Activated T-helper 17 cell treated with anti-CD3 and anti-CD28 coated beads, Interleukin-2, amount 50 U/mL, for 72 hours (primary cell): Measurements from ENCODE around the gene KLK15. TPM values are rescaled to one million over a fixed set of nuclear protein-coding genes. Genes with fewer than 3 reads are reported as not detected.

Experiments used
- ATAC-seq: fragments of 150-1000 bp; cut with Tn5 transposase; replicated peaks from 2 replicates; pipeline ENCODE4 v1.10.0; 2021; ENCODE audit warnings: mild to moderate bottlenecking, moderate library complexity
- H3K27ac Mint-ChIP-seq: one replicate; pipeline ENCODE4 v1.8.0; 2022; ENCODE audit warnings: mixed read lengths
- H3K27me3 Mint-ChIP-seq: one replicate; pipeline ENCODE4 v1.8.0; 2022; ENCODE audit warnings: mixed read lengths
- H3K36me3 Mint-ChIP-seq: one replicate; pipeline ENCODE4 v1.8.0; 2022; ENCODE audit warnings: low read depth, mild to moderate bottlenecking, mixed read lengths
- H3K4me1 Mint-ChIP-seq: one replicate; pipeline ENCODE4 v1.8.0; 2022; ENCODE audit warnings: mixed read lengths
- H3K4me3 Mint-ChIP-seq: one replicate; pipeline ENCODE4 v1.8.0; 2022; ENCODE audit warnings: mild to moderate bottlenecking, mixed read lengths
- H3K9me3 Mint-ChIP-seq: one replicate; pipeline ENCODE4 v1.8.0; 2022; ENCODE audit warnings: mixed read lengths
- total RNA-seq, 2 donors: library from RNA; stranded (reverse); gene quantifications; one replicate each; pipeline ENCODE4 v1.2.3, GENCODE V29; 2022

Gene KLK15
- total RNA-seq = not detected

- Mint-ChIP-seq H3K36me3 (no peaks in the 10 kb centered on the region), H3K4me1 (no peaks in the 10 kb centered on the region), H3K27ac (no peak within 1 kb of the TSS), H3K27me3 (peaks cover 44% of the 10 kb centered on the region), H3K9me3 (no peaks in the 10 kb centered on the region), H3K4me3 (no peak within 1 kb of the TSS)
- no peak for ATAC-seq
Observed at GRCh38 chr19:50833117-50833801, at the start of gene KLK15. Gene KLK15, minus strand, starts transcription at chr19:50833574. Its CDS starts 2,082 bp downstream, at chr19:50831492.

GRCh38 chr19:50882188-50882587 is 48.8 kb upstream of the KLK15 start:
- no peak overlapping the region for H3K4me3 Mint-ChIP-seq
- H3K36me3 Mint-ChIP-seq = no peaks in the 10 kb centered on the region
- no peak for ATAC-seq
- no peaks in the 10 kb centered on the region for H3K4me1 Mint-ChIP-seq
- H3K27ac Mint-ChIP-seq = no peak overlapping the region
- H3K9me3 Mint-ChIP-seq = no peaks in the 10 kb centered on the region
- H3K27me3 Mint-ChIP-seq = peaks cover 49% of the 10 kb centered on the region

GRCh38 chr19:50880241-50880640 is 46.9 kb upstream of the KLK15 start:
- Mint-ChIP-seq H3K4me3 (no peak overlapping the region), H3K9me3 (no peaks in the 10 kb centered on the region), H3K27me3 (peaks cover 34% of the 10 kb centered on the region), H3K4me1 (no peaks in the 10 kb centered on the region), H3K27ac (no peak overlapping the region), H3K36me3 (no peaks in the 10 kb centered on the region)
- no peak for ATAC-seq

- H3K4me1 Mint-ChIP-seq = no peaks in the 10 kb centered on the region
- H3K27ac Mint-ChIP-seq = no peak overlapping the region
- H3K9me3 Mint-ChIP-seq = no peaks in the 10 kb centered on the region
- ATAC-seq = no peak
- peaks cover 30% of the 10 kb centered on the region for H3K27me3 Mint-ChIP-seq
- no peaks in the 10 kb centered on the region for H3K36me3 Mint-ChIP-seq
- no peak overlapping the region for H3K4me3 Mint-ChIP-seq
Observed at GRCh38 chr19:50878851-50879250, 45.5 kb upstream of the KLK15 start.

GRCh38 chr19:50877338-50877737 is 44.0 kb upstream of the KLK15 start:
- no peak overlapping the region for H3K4me3 Mint-ChIP-seq
- no peaks in the 10 kb centered on the region for H3K36me3 Mint-ChIP-seq
- H3K4me1 Mint-ChIP-seq = no peaks in the 10 kb centered on the region
- no peak overlapping the region for H3K27ac Mint-ChIP-seq
- peaks cover 29% of the 10 kb centered on the region for H3K27me3 Mint-ChIP-seq
- H3K9me3 Mint-ChIP-seq = no peaks in the 10 kb centered on the region
- no peak for ATAC-seq

GRCh38 chr19:50876456-50876855 is 43.1 kb upstream of the KLK15 start:
- H3K9me3 Mint-ChIP-seq = no peaks in the 10 kb centered on the region
- ATAC-seq = no peak
- H3K27ac Mint-ChIP-seq = no peak overlapping the region
- H3K4me1 Mint-ChIP-seq = no peaks in the 10 kb centered on the region
- peaks cover 27% of the 10 kb centered on the region for H3K27me3 Mint-ChIP-seq
- no peaks in the 10 kb centered on the region for H3K36me3 Mint-ChIP-seq
- H3K4me3 Mint-ChIP-seq = no peak overlapping the region

- H3K4me1 Mint-ChIP-seq = no peaks in the 10 kb centered on the region
- no peaks in the 10 kb centered on the region for H3K9me3 Mint-ChIP-seq
- no peak overlapping the region for H3K4me3 Mint-ChIP-seq
- no peak for ATAC-seq
- H3K36me3 Mint-ChIP-seq = no peaks in the 10 kb centered on the region
- no peak overlapping the region for H3K27ac Mint-ChIP-seq
- peaks cover 29% of the 10 kb centered on the region for H3K27me3 Mint-ChIP-seq
Observed at GRCh38 chr19:50875795-50876422, 42.5 kb upstream of the KLK15 start.

- no peaks in the 10 kb centered on the region for H3K9me3 Mint-ChIP-seq
- no peaks in the 10 kb centered on the region for H3K4me1 Mint-ChIP-seq
- ATAC-seq = no peak
- H3K27me3 Mint-ChIP-seq = peaks cover 20% of the 10 kb centered on the region
- no peak overlapping the region for H3K27ac Mint-ChIP-seq
- H3K36me3 Mint-ChIP-seq = no peaks in the 10 kb centered on the region
- no peak overlapping the region for H3K4me3 Mint-ChIP-seq
Observed at GRCh38 chr19:50874211-50874610, 40.8 kb upstream of the KLK15 start.

GRCh38 chr19:50873056-50873455 is 39.7 kb upstream of the KLK15 start, which contains the start of gene KLK2:
Gene KLK2, plus strand, starts transcription at chr19:50873439. Its CDS starts 35 bp downstream, at chr19:50873474.
- H3K27ac Mint-ChIP-seq = no peak within 1 kb of the TSS
- H3K27me3 Mint-ChIP-seq = peaks cover 20% of the 10 kb centered on the region
- H3K4me3 Mint-ChIP-seq = no peak within 1 kb of the TSS
- no peaks in the 10 kb centered on the region for H3K9me3 Mint-ChIP-seq
- no peak for ATAC-seq
- no peaks in the 10 kb centered on the region for H3K36me3 Mint-ChIP-seq
- no peaks in the 10 kb centered on the region for H3K4me1 Mint-ChIP-seq

- H3K9me3 Mint-ChIP-seq = no peaks in the 10 kb centered on the region
- no peak overlapping the region for H3K27ac Mint-ChIP-seq
- H3K36me3 Mint-ChIP-seq = no peaks in the 10 kb centered on the region
- H3K4me3 Mint-ChIP-seq = no peak overlapping the region
- peaks cover 28% of the 10 kb centered on the region for H3K27me3 Mint-ChIP-seq
- H3K4me1 Mint-ChIP-seq = no peaks in the 10 kb centered on the region
- peak; percentile 63 for ATAC-seq
Observed at GRCh38 chr19:50870417-50871089, 37.2 kb upstream of the KLK15 start.

- Mint-ChIP-seq H3K27ac (no peak overlapping the region), H3K27me3 (peaks cover 31% of the 10 kb centered on the region), H3K4me1 (no peaks in the 10 kb centered on the region), H3K4me3 (no peak overlapping the region), H3K9me3 (no peaks in the 10 kb centered on the region), H3K36me3 (no peaks in the 10 kb centered on the region)
- no peak for ATAC-seq
Observed at GRCh38 chr19:50869479-50869878, 36.1 kb upstream of the KLK15 start.

- no peaks in the 10 kb centered on the region for H3K36me3 Mint-ChIP-seq
- H3K27me3 Mint-ChIP-seq = peaks cover 44% of the 10 kb centered on the region
- H3K27ac Mint-ChIP-seq = no peak overlapping the region
- ATAC-seq = no peak
- H3K9me3 Mint-ChIP-seq = no peaks in the 10 kb centered on the region
- H3K4me1 Mint-ChIP-seq = no peaks in the 10 kb centered on the region
- H3K4me3 Mint-ChIP-seq = no peak overlapping the region
Observed at GRCh38 chr19:50861496-50862286, 28.3 kb upstream of the KLK15 start.

GRCh38 chr19:50861010-50861409 is 27.6 kb upstream of the KLK15 start:
- ATAC-seq = no peak
- Mint-ChIP-seq H3K4me1 (no peaks in the 10 kb centered on the region), H3K9me3 (no peaks in the 10 kb centered on the region), H3K4me3 (no peak overlapping the region), H3K36me3 (no peaks in the 10 kb centered on the region), H3K27me3 (peaks cover 46% of the 10 kb centered on the region), H3K27ac (no peak overlapping the region)

- H3K4me1 Mint-ChIP-seq = no peaks in the 10 kb centered on the region
- H3K27me3 Mint-ChIP-seq = peaks cover 55% of the 10 kb centered on the region
- no peak overlapping the region for H3K4me3 Mint-ChIP-seq
- no peaks in the 10 kb centered on the region for H3K36me3 Mint-ChIP-seq
- ATAC-seq = no peak
- H3K27ac Mint-ChIP-seq = no peak overlapping the region
- H3K9me3 Mint-ChIP-seq = no peaks in the 10 kb centered on the region
Observed at GRCh38 chr19:50859849-50860248, 26.5 kb upstream of the KLK15 start.
